ENCODE results near the gene MPP4.

Gene MPP4

DNA sequence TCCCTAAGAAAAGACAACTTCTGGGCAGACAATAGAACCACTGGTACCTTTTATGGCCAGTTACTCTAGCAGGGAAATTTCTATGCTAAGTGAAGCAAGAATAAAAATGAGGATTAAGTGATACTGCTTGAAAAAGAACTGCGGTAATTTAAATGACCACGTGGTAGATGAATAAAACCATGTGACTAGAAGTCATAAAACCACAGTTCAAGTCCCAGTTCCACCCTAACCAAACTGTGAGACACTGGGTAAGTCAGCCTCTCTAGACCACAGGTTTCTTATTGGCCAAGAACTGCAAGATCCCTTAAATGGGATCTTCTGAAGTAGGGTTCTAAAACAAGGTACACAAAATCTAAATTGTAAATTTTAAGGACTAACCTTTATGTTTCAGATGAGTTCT, 67.9 kb downstream of the MPP4 start:
- no peak for DNase-seq (ENCODE audit: low read depth)

DNA sequence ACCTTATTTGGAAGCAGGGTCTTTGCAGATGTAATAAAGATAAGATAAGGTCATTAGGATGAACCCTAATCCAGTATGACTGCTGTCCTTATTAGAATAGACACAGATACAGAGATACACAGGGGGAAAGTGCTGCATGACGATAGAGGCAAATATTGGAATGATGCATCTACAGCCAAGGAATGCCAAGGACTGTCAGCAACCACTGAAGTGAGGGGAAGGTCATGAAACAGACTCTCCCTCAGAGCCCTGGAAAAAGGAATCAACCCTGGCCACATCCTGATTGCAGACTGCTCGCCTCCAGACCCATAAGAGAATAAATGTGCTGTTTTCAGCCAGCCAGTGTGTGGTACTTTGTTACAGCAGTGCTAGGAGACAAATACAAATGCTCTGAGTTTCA, 69.9 kb downstream of the MPP4 start:
- DNase-seq (ENCODE audit: low read depth): no peak

DNA sequence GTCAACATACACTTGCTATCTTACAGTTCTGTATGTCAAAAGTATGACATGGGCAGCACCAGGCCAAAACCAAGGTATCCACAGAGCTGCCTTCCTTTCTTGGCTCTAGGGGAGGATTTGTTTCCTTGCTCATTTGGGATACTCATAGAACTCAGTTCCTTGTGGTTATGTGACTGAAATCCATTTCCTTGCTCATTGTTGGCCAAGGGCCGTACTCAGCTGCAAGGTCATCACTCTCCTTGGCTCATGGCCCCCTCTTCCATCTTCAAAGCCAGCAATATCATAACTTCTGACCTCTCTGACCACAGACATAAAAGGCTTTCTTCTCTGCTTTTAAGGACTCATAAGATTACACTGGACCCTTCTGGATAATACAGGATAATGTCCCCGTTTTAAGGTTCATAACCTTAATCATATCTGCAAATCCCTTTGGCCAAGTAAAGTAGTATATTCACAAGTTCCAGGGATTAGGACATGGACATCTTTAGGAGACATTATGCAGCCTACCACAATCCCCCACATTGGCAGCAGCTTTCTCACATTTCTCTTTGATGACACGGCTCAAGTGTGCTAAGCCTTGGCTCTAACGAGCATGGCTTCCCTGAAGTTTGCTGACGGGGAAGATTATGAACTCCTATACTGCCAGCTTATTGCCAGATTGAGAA, 76.0 kb downstream of the MPP4 start:
- no peak for DNase-seq (ENCODE audit: low read depth)

DNA sequence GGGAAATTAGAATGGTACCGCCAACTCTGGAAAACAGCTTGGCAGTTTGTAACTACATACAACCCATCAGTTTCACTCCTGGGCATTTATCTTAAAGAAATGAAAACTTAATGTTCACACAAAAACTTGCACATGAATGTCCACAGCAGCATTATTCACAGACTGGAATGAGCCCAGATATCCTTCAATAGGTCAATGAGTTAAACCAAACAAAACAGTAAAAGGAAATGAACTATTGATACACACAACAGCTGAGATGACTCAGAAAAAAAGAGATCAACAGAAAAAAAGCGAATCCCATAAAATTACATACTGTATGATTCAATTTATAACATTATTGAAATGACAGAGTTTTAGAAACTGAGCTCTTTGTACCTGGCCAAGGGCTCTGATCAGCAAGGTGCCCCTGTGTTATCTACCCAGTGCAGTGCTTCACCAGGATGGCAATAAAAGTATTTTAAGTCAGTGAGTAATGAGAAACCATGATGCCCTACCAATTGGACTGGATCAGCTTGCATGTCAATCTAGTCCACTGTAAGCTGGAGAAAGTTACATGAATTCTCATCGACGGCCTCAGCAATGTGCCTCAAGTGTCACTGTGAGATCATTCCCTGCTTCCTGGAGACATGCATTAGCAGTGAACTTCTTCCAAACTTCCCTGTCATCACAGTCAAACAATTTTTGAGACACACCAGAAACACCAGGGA, 77.0 kb downstream of the MPP4 start:
- DNase-seq (ENCODE audit: low read depth): no peak

DNA sequence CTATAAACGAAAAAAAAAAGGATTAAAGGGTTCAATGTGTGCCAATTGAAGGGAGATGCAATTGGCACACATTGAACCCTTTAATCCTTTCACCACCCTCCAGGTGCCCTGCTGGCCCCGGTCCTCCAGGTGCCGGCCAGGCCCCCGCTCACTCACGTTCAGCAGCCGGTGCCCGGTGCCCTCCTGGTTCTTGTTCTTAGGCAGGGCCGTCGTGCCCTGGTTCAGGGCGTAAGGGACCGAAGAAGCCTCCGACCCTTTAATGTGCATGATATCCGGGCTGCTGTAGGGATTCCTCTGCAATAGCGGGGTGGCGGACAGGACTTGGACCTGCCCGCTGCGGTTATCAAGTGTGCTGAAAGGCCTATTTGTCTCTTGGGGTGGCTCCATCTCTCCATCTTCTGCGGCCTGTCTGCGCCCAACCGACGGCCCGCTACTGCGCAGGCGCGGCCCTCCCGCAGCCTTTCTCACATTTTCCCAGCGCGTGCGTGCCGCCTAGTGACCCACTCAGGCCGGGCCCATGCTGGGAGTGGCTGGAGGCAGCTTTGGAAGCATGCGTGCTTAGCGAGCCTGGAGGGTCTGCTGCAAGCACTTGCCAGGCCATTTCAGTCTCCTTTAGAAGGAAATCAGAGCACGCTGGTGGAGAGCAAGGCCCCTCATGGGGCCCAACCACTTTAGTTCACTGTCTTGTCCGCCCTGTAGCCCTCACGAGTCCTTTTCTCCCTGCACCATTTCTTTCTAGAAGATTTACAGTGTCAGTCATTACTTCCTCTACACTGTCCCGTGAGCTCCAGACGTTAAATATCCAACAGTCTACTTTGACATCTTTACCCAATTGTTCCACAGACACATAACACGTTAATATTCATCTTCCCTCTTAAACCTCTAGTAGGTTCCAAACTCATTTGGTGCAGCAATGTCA, 79.4 kb downstream of the MPP4 start:
- no peak for DNase-seq (ENCODE audit: low read depth)

DNA sequence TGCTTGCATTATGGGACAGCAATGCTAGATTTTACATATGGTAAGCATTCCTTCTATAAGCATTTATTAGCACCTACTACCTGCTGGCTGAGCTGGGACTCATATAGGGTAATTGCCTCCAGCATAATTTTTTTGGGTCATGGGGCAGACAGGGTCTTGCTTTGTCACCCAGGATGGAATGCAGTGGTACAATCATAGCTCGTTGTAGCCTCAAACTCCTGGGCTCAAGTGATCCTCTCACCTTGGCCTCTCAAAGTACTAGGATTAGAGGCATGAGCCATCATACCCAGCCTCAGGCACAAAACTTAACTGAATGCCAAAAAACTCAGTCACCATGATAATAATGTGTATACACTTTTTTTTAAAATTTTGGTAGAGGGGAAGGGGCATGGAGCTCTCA, 90.4 kb downstream of the MPP4 start:
- no peak for DNase-seq (ENCODE audit: low read depth)

DNA sequence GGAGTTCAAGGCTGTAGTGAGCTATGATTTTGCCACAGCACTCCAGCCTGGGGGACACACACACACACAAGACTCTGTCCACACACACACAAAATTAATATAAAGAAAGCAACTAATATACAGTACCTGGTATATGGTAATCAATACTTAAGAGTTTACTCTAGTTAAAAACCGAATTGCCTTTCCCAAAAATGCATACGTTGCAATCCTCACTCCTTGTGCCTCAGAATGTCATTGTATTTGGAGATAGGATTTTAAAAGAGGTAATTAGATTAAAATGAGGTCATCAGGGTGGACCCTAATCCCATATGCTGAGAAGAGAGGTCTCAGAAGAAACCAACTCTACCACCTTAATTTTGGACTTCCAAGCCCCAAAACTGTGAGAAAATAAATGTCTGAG, 90.9 kb downstream of the MPP4 start:
- no peak for DNase-seq (ENCODE audit: low read depth)

DNA sequence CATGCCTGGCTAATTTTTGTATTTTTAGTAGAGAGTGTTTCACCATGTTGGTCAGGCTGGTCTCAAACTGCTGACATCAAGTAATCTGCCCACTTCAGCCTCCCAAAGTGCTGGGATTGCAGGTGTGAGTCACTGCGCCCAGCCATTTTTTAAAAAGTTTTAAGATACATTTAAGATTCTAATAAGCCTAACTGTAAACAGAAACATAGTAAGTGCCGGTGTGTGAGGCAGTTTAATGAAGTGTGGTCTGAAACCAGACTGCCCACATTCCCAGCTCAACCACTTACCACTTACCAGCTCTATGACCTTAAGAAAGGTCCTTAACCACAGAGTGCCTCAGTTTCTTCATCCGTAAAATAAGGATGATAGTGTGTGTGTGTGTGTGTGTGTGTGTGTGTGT, 97.5 kb downstream of the MPP4 start:
- DNase-seq (ENCODE audit: low read depth): no peak

DNA sequence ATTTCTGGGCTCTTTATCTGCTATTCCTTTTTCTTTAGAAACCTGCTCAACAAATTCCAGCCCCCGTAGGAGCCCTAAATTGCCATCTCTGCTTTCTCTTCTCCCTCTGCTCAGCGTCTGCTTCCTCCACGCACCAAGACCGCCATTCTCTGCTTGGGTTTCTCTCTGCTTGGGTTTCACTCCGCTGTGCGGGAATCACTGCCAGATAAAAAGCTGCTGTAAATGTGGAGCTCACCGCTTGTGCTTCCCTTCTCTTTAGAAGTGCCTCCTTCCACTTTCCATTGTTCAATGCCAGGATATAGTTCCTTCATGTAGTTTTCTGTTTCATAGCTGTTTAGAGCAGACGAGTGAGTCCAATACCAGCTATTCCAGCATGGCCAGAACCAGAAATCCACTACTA, 101.0 kb downstream of the MPP4 start:
- DNase-seq (ENCODE audit: low read depth): no peak
